HepG2 (cell line): ENCODE data around the gene BPIFB2. TPM values are rescaled to one million over a fixed set of nuclear protein-coding genes. Genes with fewer than 3 reads are reported as not detected.
A peak's percentile ranks its signal among the peaks of the same experiment; 100 is the strongest.

ENCODE experiments used
- AHDC1 ChIP-seq: sonication (generic); formaldehyde crosslinking; IDR thresholded peaks from 2 replicates; pipeline ENCODE4 v1.5.1; 2020; ENCODE audit warnings: mild to moderate bottlenecking, missing genetic modification reagents, borderline replicate concordance
- HMGXB4 ChIP-seq, 2 experiments: sonication (generic) in 1 of 2; formaldehyde crosslinking in 1 of 2; IDR thresholded peaks; 2 replicates each; pipeline versions ENCODE4 v1.4.0 to v1.6.1; 2018 to 2020; ENCODE audit warnings: missing genetic modification reagents in 2 of 2, borderline replicate concordance in 1 of 2, low read depth in 1 of 2, mild to moderate bottlenecking in 1 of 2, missing biosample characterization in 1 of 2
- MAX ChIP-seq: IDR thresholded peaks from 2 replicates; pipeline ENCODE4 v1.6.1; 2012; ENCODE audit warnings: inconsistent platforms
- MBD4 ChIP-seq: IDR thresholded peaks from 2 replicates; pipeline ENCODE4 v1.6.1; 2012; ENCODE audit warnings: low read length, inconsistent platforms, borderline replicate concordance
- MYNN ChIP-seq: sonication (generic); formaldehyde crosslinking; IDR thresholded peaks from 2 replicates; pipeline ENCODE4 v1.4.0; 2020; ENCODE audit warnings: mild to moderate bottlenecking, low read depth, missing genetic modification reagents
- PBX3 ChIP-seq: sonication (generic); formaldehyde crosslinking; IDR thresholded peaks from 2 replicates; pipeline ENCODE4 v1.8.1; 2023; ENCODE audit warnings: missing genetic modification reagents, inconsistent platforms, borderline replicate concordance
- PHF21A ChIP-seq: sonication (generic); formaldehyde crosslinking; IDR thresholded peaks from 2 replicates; pipeline ENCODE4 v1.5.0; 2020; ENCODE audit warnings: mild to moderate bottlenecking, missing genetic modification reagents
- RFX3 ChIP-seq: IDR thresholded peaks from 2 replicates; pipeline ENCODE4 v1.6.1; 2016; ENCODE audit warnings: missing biosample characterization, missing genetic modification reagents
- SPEN ChIP-seq: sonication (generic); formaldehyde crosslinking; IDR thresholded peaks from 2 replicates; pipeline ENCODE4 v1.5.1; 2020; ENCODE audit warnings: low read depth, mild to moderate bottlenecking, missing genetic modification reagents
- TRIM24 ChIP-seq: sonication (generic); formaldehyde crosslinking; IDR thresholded peaks from 2 replicates; pipeline ENCODE4 v1.8.0; 2022; ENCODE audit warnings: mild to moderate bottlenecking, missing genetic modification reagents
- YEATS4 ChIP-seq: sonication (generic); formaldehyde crosslinking; IDR thresholded peaks from 2 replicates; pipeline ENCODE4 v1.4.0; 2020; ENCODE audit warnings: missing genetic modification reagents, borderline replicate concordance
- ZFAT ChIP-seq: sonication (generic); formaldehyde crosslinking; conservative IDR thresholded peaks from 2 replicates; pipeline ENCODE4 v1.8.1; 2023; ENCODE audit warnings: missing genetic modification reagents, inconsistent platforms
- ZFYVE20 ChIP-seq: sonication (generic); formaldehyde crosslinking; IDR thresholded peaks from 2 replicates; pipeline ENCODE4 v1.8.0; 2023; ENCODE audit warnings: low read depth, mild to moderate bottlenecking, moderate library complexity, missing genetic modification reagents, borderline replicate concordance
- ZNF160 ChIP-seq: sonication (generic); formaldehyde crosslinking; IDR thresholded peaks from 2 replicates; pipeline ENCODE4 v1.8.0; 2022; ENCODE audit warnings: mild to moderate bottlenecking, inconsistent platforms, missing genetic modification reagents
- ZNF280D ChIP-seq: sonication (generic); formaldehyde crosslinking; IDR thresholded peaks from 2 replicates; pipeline ENCODE4 v1.5.1; 2020; ENCODE audit warnings: mild to moderate bottlenecking, missing genetic modification reagents
- ZNF558 ChIP-seq: sonication (generic); formaldehyde crosslinking; IDR thresholded peaks from 2 replicates; pipeline ENCODE4 v1.9.0; 2022; ENCODE audit warnings: mild to moderate bottlenecking, missing genetic modification reagents, borderline replicate concordance
- polyA plus RNA-seq, 8 experiments: library from polyadenylated mRNA; depleted of rRNA in 3 of 8; stranded (reverse) in 7 of 8; unstranded in 1 of 8; fragments of >200 nt; fragmentation: Illumina TruSeq in 4 of 8; extraction: Trizol in 4 of 8; gene quantifications; 2 replicates each; pipeline versions ENCODE4 v1.2.1 to v1.2.3, GENCODE V29; 2011 to 2016; ENCODE audit warnings: low read depth in 4 of 8, missing spikeins in 1 of 8, mixed read lengths in 1 of 8; ENCODE audit not compliant: insufficient read depth in 1 of 8
- total RNA-seq, 5 experiments: library from RNA; depleted of rRNA; stranded (reverse); fragments of >200 nt; fragmentation: Illumina TruSeq; extraction: Trizol; gene quantifications; 2 replicates each; pipeline ENCODE4 v1.2.3, GENCODE V29; 2016; ENCODE audit warnings: low read depth in 1 of 5

BPIFB2 gene
- total and polyA plus RNA-seq, 2 of the 13 experiments (the other 11 are each of a cell fraction or from before 2014, with no cell fraction given): 54.5 to 902 TPM

- TF ChIP-seq PHF21A (CRISPR knock-in tag) (no peak), HMGXB4 (CRISPR knock-in tag; IDR thresholded peaks at IDR 0.05; ENCODE audit: borderline replicate concordance in 1 of 2, low read depth in 1 of 2) (no peak), MAX (peak; percentile 22; the same call in 1 of the 2 replicates), ZNF280D (CRISPR knock-in tag) (no peak), ZNF160 (CRISPR knock-in tag) (no peak; the same call in 1 of the 2 replicates), PBX3 (no peak), MYNN (CRISPR knock-in tag) (no peak), AHDC1 (CRISPR knock-in tag) (no peak), ZFYVE20 (CRISPR knock-in tag) (no peak), RFX3 (no peak), TRIM24 (CRISPR knock-in tag) (no peak), ZNF558 (CRISPR knock-in tag) (no peak), YEATS4 (no peak), SPEN (CRISPR knock-in tag) (0 out of 2 replicates have a peak, but pooled peaks have one; percentile 32), MBD4 (no peak; the same call in 1 of the 2 replicates), ZFAT (CRISPR knock-in tag) (no peak)
Measured at GRCh38 chr20:33026072-33026778, 18.7 kb downstream of the BPIFB2 start (continued).
